ENCODE data around the gene PCGF1. TPM values are rescaled to one million over a fixed set of nuclear protein-coding genes. Genes with fewer than 3 reads are reported as not detected.

Gene PCGF1
- total and polyA plus RNA-seq, 2 of the 4 experiments (the other 2 are of a cell fraction) = 23.4 to 31.4 TPM

- no peak overlapping the region for H3K14ac ChIP-seq (replicated peaks; ENCODE audit: low read depth, low read length)
- in situ Hi-C loops (cut with MboI; ENCODE audit: low sequenced_read_pairs) (no loop called here), dilution Hi-C loops (cut with HindIII; ENCODE audit: low sequenced_read_pairs, unreplicated experiment) (no loop called here), intact Hi-C loops (cut with micrococcal nuclease) (no loop called here)
- no peaks in the 10 kb centered on the region for H3K27me3 ChIP-seq (ENCODE audit: control insufficient read depth, insufficient read depth, low read length)
- WGBS, 2 experiments (ENCODE audit: extremely low coverage in 2 of 2, insufficient read length in 1 of 2) = 96% methylated on average over 3 of the region's 4 CpGs; no CpG with 5 or more reads in 1 of the 2 experiments
- BruUV-seq (replicated peaks) = no TSS peak
- no peak overlapping the region for H3K4me2 ChIP-seq (ENCODE audit: low read depth, low read length)
- H3K79me1 ChIP-seq (ENCODE audit: low read depth in 1 of 2, low read length in 2 of 2) = peaks cover 13 to 56% of the 10 kb centered on the region in 2 experiments; a peak in 3 of 4 replicates
- no peak overlapping the region for H2BK120ac ChIP-seq (ENCODE audit: low read depth, low read length)
- no peak overlapping the region for H3K18ac ChIP-seq (ENCODE audit: low read depth, low read length)
- H3K27ac ChIP-seq (ENCODE audit: insufficient read depth, low read length) = no peak overlapping the region
- H3K4me1 ChIP-seq (ENCODE audit: control insufficient read depth, insufficient read depth, low read length) = peaks cover 5% of the 10 kb centered on the region
- POLR2A ChIA-PET (ENCODE audit: unreplicated experiment) = no interaction called here
- no peak overlapping the region for H4K8ac ChIP-seq (ENCODE audit: low read depth in 2 of 2, low read length in 2 of 2)
- H3K36me3 ChIP-seq (ENCODE audit: control insufficient read depth, insufficient read depth, low read length) = peaks cover 21% of the 10 kb centered on the region
- no peak overlapping the region for H2AK9ac ChIP-seq (replicated peaks; ENCODE audit: low read depth, low read length, poor library complexity)
- CTCF ChIA-PET = no interaction called here
- no peak overlapping the region for H4K91ac ChIP-seq (ENCODE audit: insufficient read depth, low read depth, low read length)
- no peaks in the 10 kb centered on the region for H3K9me3 ChIP-seq (ENCODE audit: control insufficient read depth, insufficient read depth, low read length)
- H3K4ac ChIP-seq (ENCODE audit: low read depth, low read length) = no peak overlapping the region
- no peaks in the 10 kb centered on the region for H3K9me1 ChIP-seq (ENCODE audit: insufficient read depth, low read length)
- H4K20me1 ChIP-seq (ENCODE audit: insufficient read depth, low read length) = no peaks in the 10 kb centered on the region
- H2BK5ac ChIP-seq (ENCODE audit: low read depth, low read length, poor library complexity, severe bottlenecking) = no peak overlapping the region
- ATAC-seq (ENCODE audit: low read depth) (no peak), DNase-seq (no peak)
- no peak overlapping the region for H3K9ac ChIP-seq (ENCODE audit: low read depth, low read length)
- H2BK15ac ChIP-seq (ENCODE audit: low read depth, low read length) = no peak overlapping the region
- H3K56ac ChIP-seq (ENCODE audit: extremely low read depth, insufficient read depth, low read length) = no peak overlapping the region
- no peak overlapping the region for H2BK20ac ChIP-seq (ENCODE audit: low read depth, low read length)
- H4K5ac ChIP-seq (ENCODE audit: low read depth, low read length) = no peak overlapping the region
- no peak overlapping the region for H2AK5ac ChIP-seq (ENCODE audit: low read depth, low read length)
- H3K4me3 ChIP-seq (ENCODE audit: insufficient read depth, low read depth, low read length) = no peak overlapping the region
- H3K23ac ChIP-seq (ENCODE audit: low read depth, low read length) = no peak overlapping the region
- H2AFZ ChIP-seq (replicated peaks; ENCODE audit: low read length, poor library complexity) = no peak overlapping the region
- TF ChIP-seq CHD1 (IDR thresholded peaks at IDR 0.05; ENCODE audit: low read depth, low read length) (no peak), MAFK (IDR thresholded peaks at IDR 0.05; ENCODE audit: low read depth, low read length) (no peak), FOS (IDR thresholded peaks at IDR 0.05; ENCODE audit: low read depth, low read length) (no peak), RFX5 (IDR thresholded peaks at IDR 0.05; ENCODE audit: low read depth, low read length) (no peak), RAD21 (IDR thresholded peaks at IDR 0.05; ENCODE audit: low read length) (no peak), POLR2A (IDR thresholded peaks at IDR 0.05; ENCODE audit: low read depth, low read length) (no peak), USF2 (IDR thresholded peaks at IDR 0.05; ENCODE audit: low read depth, low read length) (no peak), MXI1 (IDR thresholded peaks at IDR 0.05; ENCODE audit: borderline replicate concordance, low read depth, low read length) (no peak), NFE2L2 (IDR thresholded peaks at IDR 0.05; ENCODE audit: low read depth, low read length) (no peak), ELK1 (IDR thresholded peaks at IDR 0.05; ENCODE audit: borderline replicate concordance, low read depth, low read length) (no peak), MAZ (IDR thresholded peaks at IDR 0.05; ENCODE audit: borderline replicate concordance, low read depth, low read length) (no peak), CTCF (conservative IDR thresholded peaks at IDR 0.05; ENCODE audit: low read depth, low read length) (no peak), BHLHE40 (IDR thresholded peaks at IDR 0.05; ENCODE audit: low read depth, low read length) (no peak), SMC3 (IDR thresholded peaks at IDR 0.05; ENCODE audit: low read depth, low read length) (no peak), CEBPB (IDR thresholded peaks at IDR 0.05; ENCODE audit: low read depth, low read length) (no peak), RCOR1 (IDR thresholded peaks at IDR 0.05; ENCODE audit: insufficient replicate concordance, low read length) (no peak)
Observed at GRCh38 chr2:74462786-74463105, 44.7 kb downstream of the PCGF1 start.
